ENCODE data around the gene VSTM1. TPM values are rescaled to one million over a fixed set of nuclear protein-coding genes. Genes with fewer than 3 reads are reported as not detected.
A peak's percentile ranks its signal among the peaks of the same experiment; 100 is the strongest.

VSTM1 gene
- total RNA-seq, 1 experiment from 2014 or later: not detected

- no peaks in the 10 kb centered on the region for H3K9me2 ChIP-seq (replicated peaks; ENCODE audit: low read length)
- ATAC-seq: peak; percentile 83
- H3K27ac ChIP-seq (ENCODE audit: low read length): peak overlapping the region; percentile 75
- CTCF ChIA-PET: interaction anchor here (0.7 to 1.0 kb wide), 2 partner anchors 29 to 65 kb away, joined by 4 to 5 read pairs; no protein-coding TSS in a partner anchor
- intact Hi-C loops (cut with micrococcal nuclease): no loop called here
- peak overlapping the region; percentile 31; the same call in 1 of the 2 replicates for H2AFZ ChIP-seq (ENCODE audit: low read length)
- TSS peak; percentile 55 for BruUV-seq (replicated peaks)
- H4K20me1 ChIP-seq (ENCODE audit: low read length): no peaks in the 10 kb centered on the region
- peak overlapping the region; percentile 23; the same call in 1 of the 2 replicates for H3K4me3 ChIP-seq (ENCODE audit: low read length)
- no peaks in the 10 kb centered on the region for H3F3A ChIP-seq (ENCODE audit: low read length, unreplicated experiment)
- no peaks in the 10 kb centered on the region for H3K9me3 ChIP-seq (ENCODE audit: low read length)
- DNase-seq: peak; percentile 75
- H3K4me2 ChIP-seq (ENCODE audit: low read length): peak overlapping the region; percentile 64
- no peaks in the 10 kb centered on the region for H3K79me2 ChIP-seq (ENCODE audit: low read length)
- H3K9ac ChIP-seq (ENCODE audit: low read length): peak overlapping the region; percentile 48
- H3K27me3 ChIP-seq (ENCODE audit: low read length): no peaks in the 10 kb centered on the region; the same call in 1 of the 2 replicates
- H3K4me1 ChIP-seq (ENCODE audit: insufficient read depth, low read length): peaks cover 30% of the 10 kb centered on the region
- POLR2A ChIA-PET (ENCODE audit: unreplicated experiment): interaction anchor here (0.7 kb wide), 1 partner anchor 135 kb away, joined by 12 read pairs; the partner anchor contains the start of gene MYADM
- no peaks in the 10 kb centered on the region for H3K36me3 ChIP-seq (ENCODE audit: low read depth, low read length)
- no peak for TF ChIP-seq EZH2phosphoT487 (IDR thresholded peaks at IDR 0.05; ENCODE audit: borderline replicate concordance, low read length)
- TF ChIP-seq EZH2 (IDR thresholded peaks at IDR 0.05; ENCODE audit: low read length, unreplicated experiment): no peak
- TF ChIP-seq, protein P1, sequence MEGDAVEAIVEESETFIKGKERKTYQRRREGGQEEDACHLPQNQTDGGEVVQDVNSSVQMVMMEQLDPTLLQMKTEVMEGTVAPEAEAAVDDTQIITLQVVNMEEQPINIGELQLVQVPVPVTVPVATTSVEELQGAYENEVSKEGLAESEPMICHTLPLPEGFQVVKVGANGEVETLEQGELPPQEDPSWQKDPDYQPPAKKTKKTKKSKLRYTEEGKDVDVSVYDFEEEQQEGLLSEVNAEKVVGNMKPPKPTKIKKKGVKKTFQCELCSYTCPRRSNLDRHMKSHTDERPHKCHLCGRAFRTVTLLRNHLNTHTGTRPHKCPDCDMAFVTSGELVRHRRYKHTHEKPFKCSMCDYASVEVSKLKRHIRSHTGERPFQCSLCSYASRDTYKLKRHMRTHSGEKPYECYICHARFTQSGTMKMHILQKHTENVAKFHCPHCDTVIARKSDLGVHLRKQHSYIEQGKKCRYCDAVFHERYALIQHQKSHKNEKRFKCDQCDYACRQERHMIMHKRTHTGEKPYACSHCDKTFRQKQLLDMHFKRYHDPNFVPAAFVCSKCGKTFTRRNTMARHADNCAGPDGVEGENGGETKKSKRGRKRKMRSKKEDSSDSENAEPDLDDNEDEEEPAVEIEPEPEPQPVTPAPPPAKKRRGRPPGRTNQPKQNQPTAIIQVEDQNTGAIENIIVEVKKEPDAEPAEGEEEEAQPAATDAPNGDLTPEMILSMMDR (conservative IDR thresholded peaks at IDR 0.05; ENCODE audit: low read depth, low read length): no peak
Observed at GRCh38 chr19:54002495-54003315, 61.0 kb downstream of the VSTM1 start.

GRCh38 chr19:54001496-54001895, 62.2 kb downstream of the VSTM1 start:
- no peak for DNase-seq
- TF ChIP-seq EZH2phosphoT487 (IDR thresholded peaks at IDR 0.05; ENCODE audit: borderline replicate concordance, low read length): no peak
- TF ChIP-seq EZH2 (IDR thresholded peaks at IDR 0.05; ENCODE audit: low read length, unreplicated experiment): no peak
- TF ChIP-seq, protein P1 (conservative IDR thresholded peaks at IDR 0.05; ENCODE audit: low read depth, low read length): no peak
- Histone ChIP-seq H3K9me2 (replicated peaks; ENCODE audit: low read length) (no peaks in the 10 kb centered on the region), H3F3A (ENCODE audit: low read length, unreplicated experiment) (no peaks in the 10 kb centered on the region), H3K27me3 (ENCODE audit: low read length) (no peaks in the 10 kb centered on the region; the same call in 1 of the 2 replicates), H3K79me2 (ENCODE audit: low read length) (no peaks in the 10 kb centered on the region), H3K36me3 (ENCODE audit: low read depth, low read length) (no peaks in the 10 kb centered on the region), H3K4me3 (ENCODE audit: low read length) (no peak overlapping the region), H3K4me1 (ENCODE audit: insufficient read depth, low read length) (peaks cover 21% of the 10 kb centered on the region), H3K9me3 (ENCODE audit: low read length) (no peaks in the 10 kb centered on the region), H3K9ac (ENCODE audit: low read length) (no peak overlapping the region; the same call in 1 of the 2 replicates), H4K20me1 (ENCODE audit: low read length) (no peaks in the 10 kb centered on the region), H2AFZ (ENCODE audit: low read length) (no peak overlapping the region), H3K27ac (ENCODE audit: low read length) (peak overlapping the region; percentile 75), H3K4me2 (ENCODE audit: low read length) (peak overlapping the region; percentile 64; the same call in 1 of the 2 replicates)
- ChIA-PET POLR2A (ENCODE audit: unreplicated experiment) (no interaction called here), CTCF (interaction anchor here (0.7 kb wide), 1 partner anchor 64 kb away, joined by 5 read pairs; no protein-coding TSS in a partner anchor)
- intact Hi-C loops (cut with micrococcal nuclease): no loop called here
- ATAC-seq: no peak
- no TSS peak for BruUV-seq (replicated peaks)

DNA sequence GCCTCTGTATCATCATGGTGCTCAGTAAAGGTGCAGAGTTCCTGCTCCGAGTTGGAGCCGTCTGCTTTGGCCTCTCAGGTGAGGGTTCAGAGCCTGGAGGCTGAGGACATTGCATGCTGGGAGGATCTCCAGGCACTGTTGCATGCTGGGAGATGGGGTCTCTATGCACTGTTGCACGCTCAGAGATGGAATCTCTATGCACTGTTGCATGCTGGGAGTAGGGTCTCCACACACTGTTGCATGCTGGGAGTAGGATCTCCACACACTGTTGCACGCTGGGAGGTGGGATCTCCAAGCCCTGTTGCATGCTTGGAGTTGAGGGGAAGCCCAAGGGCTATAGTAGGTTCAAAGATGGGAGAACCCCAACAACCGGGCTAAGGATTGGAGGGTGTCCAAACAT, 64.0 kb downstream of the VSTM1 start:
- no peak overlapping the region for H3K4me2 ChIP-seq (ENCODE audit: low read length)
- ATAC-seq (no peak), DNase-seq (no peak)
- no peaks in the 10 kb centered on the region for H4K20me1 ChIP-seq (ENCODE audit: low read length)
- intact Hi-C loops (cut with micrococcal nuclease): no loop called here
- no peaks in the 10 kb centered on the region; the same call in 1 of the 2 replicates for H3K27me3 ChIP-seq (ENCODE audit: low read length)
- ChIA-PET POLR2A (ENCODE audit: unreplicated experiment) (no interaction called here), CTCF (no interaction called here)
- no peaks in the 10 kb centered on the region for H3K9me3 ChIP-seq (ENCODE audit: low read length)
- peaks cover 21% of the 10 kb centered on the region for H3K4me1 ChIP-seq (ENCODE audit: insufficient read depth, low read length)
- H3K9ac ChIP-seq (ENCODE audit: low read length): no peak overlapping the region
- no peaks in the 10 kb centered on the region for H3K9me2 ChIP-seq (replicated peaks; ENCODE audit: low read length)
- no peak overlapping the region for H3K4me3 ChIP-seq (ENCODE audit: low read length)
- no peak overlapping the region for H3K27ac ChIP-seq (ENCODE audit: low read length)
- no peaks in the 10 kb centered on the region for H3K79me2 ChIP-seq (ENCODE audit: low read length)
- no peaks in the 10 kb centered on the region for H3K36me3 ChIP-seq (ENCODE audit: low read depth, low read length)
- no peak for TF ChIP-seq EZH2phosphoT487 (IDR thresholded peaks at IDR 0.05; ENCODE audit: borderline replicate concordance, low read length)
- TF ChIP-seq, protein P1 (conservative IDR thresholded peaks at IDR 0.05; ENCODE audit: low read depth, low read length): no peak
- TF ChIP-seq EZH2 (IDR thresholded peaks at IDR 0.05; ENCODE audit: low read length, unreplicated experiment): no peak
- H3F3A ChIP-seq (ENCODE audit: low read length, unreplicated experiment): no peaks in the 10 kb centered on the region
- H2AFZ ChIP-seq (ENCODE audit: low read length): no peak overlapping the region
- BruUV-seq (replicated peaks): no TSS peak

All from PC-3 (cell line).